DND-41 (cell line): ENCODE results near the gene CNOT2.

ENCODE experiments used
- ATAC-seq: fragments of 200-7000 bp; cut with Tn5 transposase; 3 replicates; pipeline ENCODE4 v1.9.1; 2021; ENCODE audit warnings: low read depth; ENCODE audit not compliant: insufficient read depth
- DNase-seq: peaks from one replicate; pipeline ENCODE4 v3.0.0-alpha.2; 2020
- H2AFZ ChIP-seq: 2 replicates; pipeline ENCODE4 v1.6.0; 2012; ENCODE audit warnings: low read depth, low read length
- H3K27ac ChIP-seq: 2 replicates; pipeline ENCODE4 v1.5.1; 2012; ENCODE audit warnings: low read length, inconsistent platforms
- H3K27me3 ChIP-seq: fragments of 200-600 bp; sonication (generic); 2 replicates; pipeline ENCODE4 v1.6.0; 2012; ENCODE audit warnings: low read length, mild to moderate bottlenecking, inconsistent platforms; ENCODE audit not compliant: insufficient read depth, poor library complexity
- H3K36me3 ChIP-seq: 2 replicates; pipeline ENCODE4 v1.5.1; 2012; ENCODE audit warnings: low read length, inconsistent platforms; ENCODE audit not compliant: insufficient read depth
- H3K4me1 ChIP-seq: 2 replicates; pipeline ENCODE4 v1.5.1; 2012; ENCODE audit warnings: mild to moderate bottlenecking, low read length; ENCODE audit not compliant: insufficient read depth
- H3K4me2 ChIP-seq: 2 replicates; pipeline ENCODE4 v1.6.0; 2012; ENCODE audit warnings: mild to moderate bottlenecking, moderate library complexity, low read length, inconsistent platforms; ENCODE audit not compliant: insufficient read depth
- H3K4me3 ChIP-seq, 2 experiments: fragments of 200-600 bp in 1 of 2; shearing (Covaris generic) in 1 of 2; 2 replicates each; pipeline ENCODE4 v1.5.1; 2012 to 2016; ENCODE audit warnings: inconsistent platforms in 2 of 2, low read length in 2 of 2, mild to moderate bottlenecking in 2 of 2, low read depth in 1 of 2, moderate library complexity in 1 of 2
- H3K79me2 ChIP-seq: 2 replicates; pipeline ENCODE4 v1.6.0; 2012; ENCODE audit warnings: low read length, inconsistent platforms; ENCODE audit not compliant: insufficient read depth
- H3K9ac ChIP-seq: 2 replicates; pipeline ENCODE4 v1.6.0; 2012; ENCODE audit warnings: low read depth, mild to moderate bottlenecking, inconsistent platforms, low read length, moderate library complexity
- H3K9me3 ChIP-seq: 2 replicates; pipeline ENCODE4 v1.5.1; 2012; ENCODE audit warnings: low read length, moderate library complexity, mild to moderate bottlenecking, inconsistent platforms; ENCODE audit not compliant: insufficient read depth, severe bottlenecking
- H4K20me1 ChIP-seq: 2 replicates; pipeline ENCODE4 v1.6.0; 2012; ENCODE audit warnings: low read length; ENCODE audit not compliant: insufficient read depth
- EZH2 ChIP-seq: IDR thresholded peaks from 3 replicates; pipeline ENCODE4 v1.6.1; 2012; ENCODE audit warnings: borderline replicate concordance, low read depth, mild to moderate bottlenecking, moderate library complexity, low read length, inconsistent platforms; ENCODE audit not compliant: severe bottlenecking
- TF ChIP-seq, protein P1 (sequence below): IDR thresholded peaks from 2 replicates; pipeline ENCODE4 v1.5.1; 2012; ENCODE audit warnings: borderline replicate concordance, low read length, moderate library complexity, mild to moderate bottlenecking; ENCODE audit not compliant: poor library complexity, severe bottlenecking; ENCODE audit errors: extremely low read depth

The CNOT2 gene, protein sequence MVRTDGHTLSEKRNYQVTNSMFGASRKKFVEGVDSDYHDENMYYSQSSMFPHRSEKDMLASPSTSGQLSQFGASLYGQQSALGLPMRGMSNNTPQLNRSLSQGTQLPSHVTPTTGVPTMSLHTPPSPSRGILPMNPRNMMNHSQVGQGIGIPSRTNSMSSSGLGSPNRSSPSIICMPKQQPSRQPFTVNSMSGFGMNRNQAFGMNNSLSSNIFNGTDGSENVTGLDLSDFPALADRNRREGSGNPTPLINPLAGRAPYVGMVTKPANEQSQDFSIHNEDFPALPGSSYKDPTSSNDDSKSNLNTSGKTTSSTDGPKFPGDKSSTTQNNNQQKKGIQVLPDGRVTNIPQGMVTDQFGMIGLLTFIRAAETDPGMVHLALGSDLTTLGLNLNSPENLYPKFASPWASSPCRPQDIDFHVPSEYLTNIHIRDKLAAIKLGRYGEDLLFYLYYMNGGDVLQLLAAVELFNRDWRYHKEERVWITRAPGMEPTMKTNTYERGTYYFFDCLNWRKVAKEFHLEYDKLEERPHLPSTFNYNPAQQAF

DNA sequence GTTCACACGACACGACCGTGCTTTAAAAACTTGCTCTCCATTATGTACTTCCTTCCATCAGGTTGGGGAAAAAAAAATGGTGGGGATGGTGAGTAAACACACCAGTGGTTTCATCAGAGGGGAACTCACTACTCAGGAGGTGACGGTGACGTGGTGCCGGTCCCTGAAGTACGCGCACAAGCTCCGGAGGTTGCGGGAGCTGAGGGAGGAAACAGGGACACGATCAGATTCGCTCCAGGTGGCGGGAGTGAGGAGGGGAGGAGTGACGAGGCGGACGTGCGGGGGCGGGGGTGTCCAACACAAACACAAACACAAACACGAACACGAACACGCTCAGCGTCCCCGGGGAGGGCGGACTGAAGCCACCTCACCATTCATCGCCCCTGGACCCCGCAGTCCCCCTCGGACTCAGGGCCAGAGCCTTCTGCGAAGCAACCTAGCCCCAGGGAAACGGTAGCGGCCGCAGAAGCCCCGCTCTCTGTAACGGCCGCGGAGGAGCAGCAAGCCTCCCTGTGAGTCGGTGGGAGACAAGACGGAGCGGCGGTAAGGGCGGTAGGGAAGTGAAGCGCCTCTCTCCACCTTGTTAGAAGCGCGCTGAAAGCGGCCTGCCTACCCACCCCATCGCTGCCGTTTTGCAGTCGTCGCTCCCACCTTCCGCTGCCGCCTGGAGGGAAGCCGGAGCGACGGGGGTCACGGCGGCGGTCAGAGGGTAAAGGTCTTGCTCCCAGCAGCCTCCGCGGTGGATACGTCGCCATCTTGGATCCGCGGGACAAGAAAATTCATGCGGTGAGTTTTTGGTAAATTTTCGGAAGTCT is at the start of gene CNOT2:
Gene CNOT2 (plus strand): TSS at position 739 of the 815 bp plus-strand sequence. CDS start 34,794 bp downstream, outside the sequence.
- DNase-seq = peak; percentile 91
- Histone ChIP-seq H3K4me1 (peaks cover 56% of the 10 kb centered on the region), H3K9me3 (no peaks in the 10 kb centered on the region), H3K4me3 (peak within 1 kb of the TSS; percentile 94 to 100), H3K79me2 (peaks cover 79% of the 10 kb centered on the region), H4K20me1 (peaks cover 42% of the 10 kb centered on the region), H3K4me2 (peak within 1 kb of the TSS; percentile 90), H2AFZ (peak within 1 kb of the TSS; percentile 92), H3K27me3 (no peaks in the 10 kb centered on the region), H3K27ac (peak within 1 kb of the TSS; percentile 96), H3K9ac (peak within 1 kb of the TSS; percentile 86), H3K36me3 (peaks cover 54% of the 10 kb centered on the region)
- peak; percentile 75 for ATAC-seq
- no peak for TF ChIP-seq EZH2
- TF ChIP-seq, protein P1, sequence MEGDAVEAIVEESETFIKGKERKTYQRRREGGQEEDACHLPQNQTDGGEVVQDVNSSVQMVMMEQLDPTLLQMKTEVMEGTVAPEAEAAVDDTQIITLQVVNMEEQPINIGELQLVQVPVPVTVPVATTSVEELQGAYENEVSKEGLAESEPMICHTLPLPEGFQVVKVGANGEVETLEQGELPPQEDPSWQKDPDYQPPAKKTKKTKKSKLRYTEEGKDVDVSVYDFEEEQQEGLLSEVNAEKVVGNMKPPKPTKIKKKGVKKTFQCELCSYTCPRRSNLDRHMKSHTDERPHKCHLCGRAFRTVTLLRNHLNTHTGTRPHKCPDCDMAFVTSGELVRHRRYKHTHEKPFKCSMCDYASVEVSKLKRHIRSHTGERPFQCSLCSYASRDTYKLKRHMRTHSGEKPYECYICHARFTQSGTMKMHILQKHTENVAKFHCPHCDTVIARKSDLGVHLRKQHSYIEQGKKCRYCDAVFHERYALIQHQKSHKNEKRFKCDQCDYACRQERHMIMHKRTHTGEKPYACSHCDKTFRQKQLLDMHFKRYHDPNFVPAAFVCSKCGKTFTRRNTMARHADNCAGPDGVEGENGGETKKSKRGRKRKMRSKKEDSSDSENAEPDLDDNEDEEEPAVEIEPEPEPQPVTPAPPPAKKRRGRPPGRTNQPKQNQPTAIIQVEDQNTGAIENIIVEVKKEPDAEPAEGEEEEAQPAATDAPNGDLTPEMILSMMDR = no peak

DNA sequence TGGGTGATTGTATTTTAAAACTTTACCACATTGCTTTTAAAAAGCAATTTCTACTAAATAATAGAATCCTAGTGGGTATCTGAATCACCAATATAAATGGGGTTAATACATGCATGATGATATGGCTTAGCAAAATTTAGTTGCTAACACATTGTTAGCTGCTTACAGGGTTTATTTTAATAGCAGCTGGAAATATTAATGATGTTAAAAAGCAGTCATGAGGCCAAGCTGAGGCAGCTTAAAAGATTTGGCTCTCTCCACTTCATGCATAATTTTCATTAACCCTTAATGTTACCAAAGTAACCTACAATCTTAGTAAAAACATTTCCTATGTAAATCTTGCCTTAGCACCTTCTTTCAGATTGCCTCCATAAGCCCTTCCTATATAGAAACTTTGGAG is 49.2 kb upstream of the CNOT2 start:
- ATAC-seq (no peak), DNase-seq (no peak)
- H3K9ac ChIP-seq = no peak overlapping the region
- no peak overlapping the region for H2AFZ ChIP-seq
- H3K36me3 ChIP-seq = no peaks in the 10 kb centered on the region
- no peaks in the 10 kb centered on the region for H3K79me2 ChIP-seq
- H3K4me1 ChIP-seq = no peaks in the 10 kb centered on the region
- H3K27ac ChIP-seq = no peak overlapping the region
- no peak overlapping the region for H3K4me3 ChIP-seq
- no peaks in the 10 kb centered on the region for H3K27me3 ChIP-seq
- H4K20me1 ChIP-seq = no peaks in the 10 kb centered on the region
- no peak overlapping the region for H3K4me2 ChIP-seq
- no peak for TF ChIP-seq EZH2
- H3K9me3 ChIP-seq = no peaks in the 10 kb centered on the region

DNA sequence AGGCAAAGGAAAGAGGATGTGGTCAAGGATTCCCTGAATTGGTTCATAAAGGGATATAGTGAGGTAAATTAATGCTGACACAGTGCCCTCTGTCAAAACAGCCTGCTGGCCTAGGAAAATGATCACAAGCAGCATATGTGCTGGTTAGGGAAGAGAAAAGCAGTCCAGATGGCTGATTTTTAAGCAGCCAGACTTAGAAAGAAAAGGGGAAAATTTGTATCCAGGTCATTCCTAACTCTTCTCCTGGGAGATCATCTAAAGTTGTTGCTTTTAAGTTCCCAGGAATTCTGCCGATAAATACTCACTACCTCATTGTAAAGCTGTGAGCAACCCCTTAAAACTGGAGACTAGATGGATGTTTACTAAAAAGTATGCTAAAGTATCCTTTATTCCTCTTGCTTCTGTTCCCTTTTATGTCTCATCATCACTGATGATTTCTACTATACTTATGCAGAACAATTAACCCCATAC is 46.4 kb upstream of the CNOT2 start:
- no peak overlapping the region for H3K27ac ChIP-seq
- no peaks in the 10 kb centered on the region for H3K27me3 ChIP-seq
- TF ChIP-seq EZH2 = no peak
- TF ChIP-seq, protein P1 = no peak
- ATAC-seq (no peak), DNase-seq (no peak)
- H3K4me3 ChIP-seq = no peak overlapping the region
- no peaks in the 10 kb centered on the region for H3K36me3 ChIP-seq
- H3K79me2 ChIP-seq = no peaks in the 10 kb centered on the region
- no peak overlapping the region for H3K9ac ChIP-seq
- H3K4me2 ChIP-seq = no peak overlapping the region
- no peaks in the 10 kb centered on the region for H3K9me3 ChIP-seq
- H3K4me1 ChIP-seq = no peaks in the 10 kb centered on the region
- H2AFZ ChIP-seq = no peak overlapping the region
- no peaks in the 10 kb centered on the region for H4K20me1 ChIP-seq
